ENCODE results near the gene EIF2B1.

The EIF2B1 gene

GRCh38 chr12:123621619-123622530, 11.6 kb downstream of the EIF2B1 start:
- POLR2A ChIA-PET = interaction anchor here (1.3 kb wide), 1 partner anchor 9 kb away, joined by 4 read pairs; no protein-coding TSS in a partner anchor
- CTCF ChIA-PET = interaction anchor here (1.5 to 4.3 kb wide), 2 partner anchors 10 to 11 kb away, joined by 4 to 27 read pairs; partner anchors contain the start of genes EIF2B1 and GTF2H3
- TF ChIP-seq CTCF (IDR thresholded peaks at IDR 0.05; ENCODE audit: insufficient read depth, low read length, missing control alignments) = no peak
- DNase-seq (ENCODE audit: low read depth, low spot score) = no peak
- H3K4me3 ChIP-seq (ENCODE audit: low read depth, low read length) = no peak overlapping the region

GRCh38 chr12:123621101-123621500, 12.4 kb downstream of the EIF2B1 start:
- TF ChIP-seq CTCF (IDR thresholded peaks at IDR 0.05; ENCODE audit: insufficient read depth, low read length, missing control alignments) = no peak
- CTCF ChIA-PET = interaction anchor here (1.5 to 4.3 kb wide), 2 partner anchors 9 to 12 kb away, joined by 4 to 27 read pairs; partner anchors contain the start of genes EIF2B1 and GTF2H3
- H3K4me3 ChIP-seq (ENCODE audit: low read depth, low read length) = no peak overlapping the region
- no peak for DNase-seq (ENCODE audit: low read depth, low spot score)
- POLR2A ChIA-PET = interaction anchor here (1.3 kb wide), 1 partner anchor 8 kb away, joined by 4 read pairs; no protein-coding TSS in a partner anchor

- TF ChIP-seq CTCF (IDR thresholded peaks at IDR 0.05; ENCODE audit: insufficient read depth, low read length, missing control alignments) = no peak
- no peak for DNase-seq (ENCODE audit: low read depth, low spot score)
- CTCF ChIA-PET = interaction anchor here (1.8 kb wide), 1 partner anchor 9 kb away, joined by 3 read pairs; no protein-coding TSS in a partner anchor
- POLR2A ChIA-PET = no interaction called here
- no peak overlapping the region for H3K4me3 ChIP-seq (ENCODE audit: low read depth, low read length)
Observed at GRCh38 chr12:123617580-123617979, 15.9 kb downstream of the EIF2B1 start.

GRCh38 chr12:123617144-123617543, 16.3 kb downstream of the EIF2B1 start:
- DNase-seq (ENCODE audit: low read depth, low spot score) = no peak
- ChIA-PET CTCF (no interaction called here), POLR2A (no interaction called here)
- no peak for TF ChIP-seq CTCF (IDR thresholded peaks at IDR 0.05; ENCODE audit: insufficient read depth, low read length, missing control alignments)
- H3K4me3 ChIP-seq (ENCODE audit: low read depth, low read length) = no peak overlapping the region

GRCh38 chr12:123614531-123614930, 19.0 kb downstream of the EIF2B1 start:
- no peak for TF ChIP-seq CTCF (IDR thresholded peaks at IDR 0.05; ENCODE audit: insufficient read depth, low read length, missing control alignments)
- POLR2A ChIA-PET = interaction anchor here (0.8 kb wide), 1 partner anchor 10 kb away, joined by 3 read pairs; no protein-coding TSS in a partner anchor
- no peak overlapping the region for H3K4me3 ChIP-seq (ENCODE audit: low read depth, low read length)
- no peak for DNase-seq (ENCODE audit: low read depth, low spot score)
- CTCF ChIA-PET = interaction anchor here (1.0 to 1.7 kb wide), 2 partner anchors 9 to 10 kb away, joined by 4 to 5 read pairs; no protein-coding TSS in a partner anchor

- no peak for TF ChIP-seq CTCF (IDR thresholded peaks at IDR 0.05; ENCODE audit: insufficient read depth, low read length, missing control alignments)
- no peak for DNase-seq (ENCODE audit: low read depth, low spot score)
- no peak overlapping the region for H3K4me3 ChIP-seq (ENCODE audit: low read depth, low read length)
- ChIA-PET POLR2A (interaction anchor here (0.8 kb wide), 1 partner anchor 10 kb away, joined by 3 read pairs; no protein-coding TSS in a partner anchor), CTCF (interaction anchor here (1.0 to 1.7 kb wide), 2 partner anchors 8 to 10 kb away, joined by 4 to 5 read pairs; no protein-coding TSS in a partner anchor)
Observed at GRCh38 chr12:123614110-123614509, 19.4 kb downstream of the EIF2B1 start.
